Activated naive CD8-positive, alpha-beta T cell treated with anti-CD3 and anti-CD28 coated beads, Interleukin-2, amount 50 U/mL, for 24 hours (primary cell): ENCODE measurements around the gene LTF.
"Not testable (repeated sequence)": the region's sequence is repeated elsewhere in the genome, so short reads cannot be mapped to it uniquely, and the experiment has no call there.

Experiments
- ATAC-seq: fragments of 150-1000 bp; cut with Tn5 transposase; one replicate; pipeline ENCODE4 v1.10.0; 2021
- DNase-seq: peaks from one replicate; pipeline ENCODE4 v3.0.0; 2021
- H3K27ac Mint-ChIP-seq: one replicate; pipeline ENCODE4 v1.8.0; 2021; ENCODE audit warnings: mild to moderate bottlenecking, mixed read lengths
- H3K27me3 Mint-ChIP-seq: one replicate; pipeline ENCODE4 v1.8.0; 2021; ENCODE audit warnings: mixed read lengths
- H3K36me3 Mint-ChIP-seq: one replicate; pipeline ENCODE4 v1.8.0; 2021; ENCODE audit warnings: low read depth, mixed read lengths
- H3K4me1 Mint-ChIP-seq: one replicate; pipeline ENCODE4 v1.8.0; 2021; ENCODE audit warnings: mixed read lengths
- H3K4me3 Mint-ChIP-seq: one replicate; pipeline ENCODE4 v1.8.0; 2021; ENCODE audit warnings: mild to moderate bottlenecking, moderate library complexity, mixed read lengths
- H3K9me3 Mint-ChIP-seq: one replicate; pipeline ENCODE4 v1.8.0; 2021; ENCODE audit warnings: mixed read lengths

Gene LTF

DNA sequence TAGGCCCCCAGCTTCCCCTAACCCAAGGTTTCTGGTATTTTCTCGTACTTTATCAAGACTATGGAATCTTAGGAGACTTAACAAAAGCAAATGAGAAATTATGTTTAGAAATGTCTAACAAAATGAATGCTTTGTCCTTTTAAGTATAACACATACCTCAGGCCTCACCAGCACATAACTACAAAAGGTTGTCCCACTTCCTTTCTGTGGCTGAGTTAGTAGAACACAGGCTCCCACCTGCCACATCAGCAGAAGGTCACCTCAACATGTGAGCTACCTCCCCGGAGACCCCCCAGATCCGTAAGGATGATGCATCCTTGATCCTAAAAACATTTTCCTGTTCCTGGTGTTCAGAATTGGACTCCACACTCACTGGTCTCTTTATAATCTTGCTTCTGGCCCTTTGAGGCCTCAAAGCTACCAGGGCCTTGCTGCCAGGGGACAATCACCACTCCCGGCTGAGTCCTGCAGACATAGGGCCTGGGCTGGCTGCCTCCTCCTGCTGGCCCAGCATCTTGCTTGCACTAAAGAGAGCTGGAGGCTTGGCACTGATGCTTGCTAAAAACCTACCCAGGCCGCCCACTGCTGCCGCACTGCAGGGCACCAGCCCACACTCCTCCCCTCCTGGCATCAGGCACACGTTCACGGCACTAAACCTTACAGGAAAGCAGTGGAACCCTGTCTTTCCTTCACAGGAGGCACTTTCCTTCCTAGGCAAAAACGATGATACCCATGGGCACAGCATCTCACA is 54.8 kb downstream of the LTF start:
- peaks cover 6% of the 10 kb centered on the region for H3K36me3 Mint-ChIP-seq
- no peak overlapping the region for H3K4me3 Mint-ChIP-seq
- H3K9me3 Mint-ChIP-seq: no peaks in the 10 kb centered on the region
- DNase-seq (no peak), ATAC-seq (no peak)
- peaks cover 39% of the 10 kb centered on the region for H3K4me1 Mint-ChIP-seq
- no peaks in the 10 kb centered on the region for H3K27me3 Mint-ChIP-seq
- H3K27ac Mint-ChIP-seq: peak overlapping the region; percentile 54

DNA sequence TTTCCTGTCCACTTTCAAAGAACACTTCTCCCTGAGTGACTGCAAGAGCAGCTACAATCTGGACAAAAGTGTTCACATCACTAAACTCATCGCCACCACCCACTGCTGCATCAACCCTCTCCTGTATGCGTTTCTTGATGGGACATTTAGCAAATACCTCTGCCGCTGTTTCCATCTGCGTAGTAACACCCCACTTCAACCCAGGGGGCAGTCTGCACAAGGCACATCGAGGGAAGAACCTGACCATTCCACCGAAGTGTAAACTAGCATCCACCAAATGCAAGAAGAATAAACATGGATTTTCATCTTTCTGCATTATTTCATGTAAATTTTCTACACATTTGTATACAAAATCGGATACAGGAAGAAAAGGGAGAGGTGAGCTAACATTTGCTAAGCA is 55.9 kb downstream of the LTF start:
- H3K4me3 Mint-ChIP-seq: no peak overlapping the region
- no peaks in the 10 kb centered on the region for H3K9me3 Mint-ChIP-seq
- H3K36me3 Mint-ChIP-seq: peaks cover 6% of the 10 kb centered on the region
- H3K27ac Mint-ChIP-seq: no peak overlapping the region
- ATAC-seq (no peak), DNase-seq (no peak)
- H3K27me3 Mint-ChIP-seq: no peaks in the 10 kb centered on the region
- H3K4me1 Mint-ChIP-seq: peaks cover 39% of the 10 kb centered on the region

DNA sequence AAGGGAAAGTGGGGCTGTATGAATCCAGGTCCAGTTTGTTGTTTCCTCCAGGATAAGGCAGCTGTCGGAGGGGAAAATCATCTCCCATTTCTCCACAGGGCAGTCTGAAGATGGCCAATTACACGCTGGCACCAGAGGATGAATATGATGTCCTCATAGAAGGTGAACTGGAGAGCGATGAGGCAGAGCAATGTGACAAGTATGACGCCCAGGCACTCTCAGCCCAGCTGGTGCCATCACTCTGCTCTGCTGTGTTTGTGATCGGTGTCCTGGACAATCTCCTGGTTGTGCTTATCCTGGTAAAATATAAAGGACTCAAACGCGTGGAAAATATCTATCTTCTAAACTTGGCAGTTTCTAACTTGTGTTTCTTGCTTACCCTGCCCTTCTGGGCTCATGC is 56.7 kb downstream of the LTF start:
- Mint-ChIP-seq H3K4me1 (peaks cover 39% of the 10 kb centered on the region), H3K27ac (peak overlapping the region; percentile 80), H3K27me3 (no peaks in the 10 kb centered on the region), H3K9me3 (peaks cover 2% of the 10 kb centered on the region), H3K36me3 (peaks cover 6% of the 10 kb centered on the region), H3K4me3 (peak overlapping the region; percentile 81)
- DNase-seq (no peak), ATAC-seq (no peak)

DNA sequence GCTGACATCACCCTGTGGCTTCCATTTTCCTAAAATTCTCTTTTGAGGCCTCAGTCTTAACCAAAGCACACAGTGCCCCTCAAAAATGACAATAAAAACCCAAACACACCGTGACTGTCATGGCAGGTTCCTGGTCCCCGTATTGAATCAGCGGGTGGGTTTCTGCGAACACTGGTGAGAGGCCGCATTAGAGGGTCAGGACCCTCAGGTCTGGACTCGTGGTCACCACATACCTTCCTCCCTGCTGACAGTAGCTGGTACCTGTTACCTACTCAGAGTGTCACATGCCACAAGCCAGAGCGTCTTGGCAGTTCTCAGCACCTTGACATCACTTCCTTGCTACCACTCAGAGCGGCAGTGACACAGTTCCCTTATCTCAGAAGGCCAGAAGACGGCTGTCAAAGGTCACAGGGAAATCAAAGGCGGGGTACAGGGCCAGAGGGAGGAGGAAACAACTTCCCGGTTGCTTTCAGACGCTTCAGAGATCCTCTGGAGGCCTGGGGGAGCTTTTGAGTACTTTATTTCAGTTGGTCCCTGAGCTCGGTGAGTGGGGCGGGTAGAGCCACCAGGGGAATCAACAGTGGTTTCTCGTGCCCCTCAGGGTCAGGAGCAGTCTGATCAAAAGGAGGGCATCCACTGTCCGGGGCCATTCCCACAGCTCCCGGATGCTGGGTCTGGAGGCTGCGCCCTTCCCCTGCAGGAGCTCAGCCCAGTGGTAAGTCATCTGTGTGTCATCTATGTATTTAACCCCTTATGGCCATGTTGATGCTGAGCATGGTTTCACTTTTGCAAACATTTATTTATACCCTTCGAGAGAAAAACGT is 57.7 kb downstream of the LTF start, which contains the start of the genes CCR5AS and CCRL2:
Gene CCR5AS (minus strand): TSS at position 279 of the 824 bp plus-strand sequence.
Gene CCRL2 (plus strand): TSS at position 472 of the 824 bp plus-strand sequence. CDS start 821 bp downstream, outside the sequence.
- peaks cover 5% of the 10 kb centered on the region for H3K9me3 Mint-ChIP-seq
- peak within 1 kb of the TSS; percentile 81 for H3K4me3 Mint-ChIP-seq
- peaks cover 39% of the 10 kb centered on the region for H3K4me1 Mint-ChIP-seq
- no peaks in the 10 kb centered on the region for H3K27me3 Mint-ChIP-seq
- H3K36me3 Mint-ChIP-seq: peaks cover 6% of the 10 kb centered on the region
- ATAC-seq (peak; percentile 88), DNase-seq (peak; percentile 43)
- peak within 1 kb of the TSS; percentile 80 for H3K27ac Mint-ChIP-seq

DNA sequence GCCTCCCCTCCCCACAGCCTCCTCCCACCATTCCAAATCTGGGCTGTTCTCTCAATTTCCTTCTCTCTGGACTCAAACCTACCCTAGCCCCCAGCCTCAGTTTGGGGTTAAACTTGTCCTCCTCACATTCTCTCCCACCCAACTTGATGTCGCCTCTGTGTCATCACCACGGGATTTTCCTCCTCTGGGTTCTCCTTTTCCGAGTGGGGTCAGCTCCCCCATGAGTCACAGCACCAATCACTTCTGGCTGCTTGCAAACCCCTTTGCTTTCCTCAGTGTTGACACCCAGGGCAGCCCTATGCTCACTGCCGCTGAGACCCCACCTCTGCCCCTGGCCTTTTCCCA is 58.3 kb downstream of the LTF start:
- H3K36me3 Mint-ChIP-seq: peaks cover 6% of the 10 kb centered on the region
- DNase-seq (no peak), ATAC-seq (no peak)
- H3K4me1 Mint-ChIP-seq: peaks cover 39% of the 10 kb centered on the region
- H3K27ac Mint-ChIP-seq: peak overlapping the region; percentile 80
- H3K9me3 Mint-ChIP-seq: peaks cover 5% of the 10 kb centered on the region
- no peak overlapping the region for H3K4me3 Mint-ChIP-seq
- H3K27me3 Mint-ChIP-seq: no peaks in the 10 kb centered on the region

DNA sequence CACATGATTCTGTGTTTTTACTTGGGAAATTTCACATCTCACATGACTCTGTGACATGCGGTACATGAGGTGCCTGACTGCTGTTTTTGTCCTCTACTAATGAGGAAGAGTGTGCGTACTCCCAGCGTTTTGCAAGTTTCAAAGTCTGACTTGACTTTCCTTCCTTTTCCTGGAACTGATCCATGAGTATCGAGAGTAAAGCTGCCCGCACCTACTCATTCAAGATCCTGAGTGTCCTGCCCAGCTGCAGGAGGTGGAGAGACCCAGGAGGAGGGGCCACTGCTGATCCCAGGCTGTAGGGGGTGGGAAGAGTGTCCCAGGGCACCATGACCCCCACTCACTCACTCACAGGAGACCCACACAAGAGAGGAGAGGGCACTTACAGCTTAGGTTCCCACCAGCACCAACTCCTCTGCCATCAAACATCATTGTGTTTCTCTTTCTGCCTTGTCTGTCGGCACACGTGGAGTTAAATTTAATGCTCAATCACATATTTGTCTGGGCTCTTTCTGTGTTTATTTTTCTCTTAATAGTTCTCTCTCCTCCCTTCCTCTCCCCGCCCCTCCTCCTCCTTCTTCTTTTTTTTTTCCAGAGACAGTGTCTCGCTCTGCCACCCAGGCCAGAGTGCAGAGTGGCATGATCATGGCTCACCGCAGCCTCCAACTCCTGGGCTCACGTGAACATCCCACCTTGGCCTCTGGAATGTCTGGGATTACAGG is 59.2 kb downstream of the LTF start:
- ATAC-seq (no peak), DNase-seq (no peak)
- no peak overlapping the region for H3K4me3 Mint-ChIP-seq
- peaks cover 39% of the 10 kb centered on the region for H3K4me1 Mint-ChIP-seq
- H3K27ac Mint-ChIP-seq: no peak overlapping the region
- H3K27me3 Mint-ChIP-seq: no peaks in the 10 kb centered on the region
- H3K9me3 Mint-ChIP-seq: peaks cover 5% of the 10 kb centered on the region
- peaks cover 6% of the 10 kb centered on the region for H3K36me3 Mint-ChIP-seq

DNA sequence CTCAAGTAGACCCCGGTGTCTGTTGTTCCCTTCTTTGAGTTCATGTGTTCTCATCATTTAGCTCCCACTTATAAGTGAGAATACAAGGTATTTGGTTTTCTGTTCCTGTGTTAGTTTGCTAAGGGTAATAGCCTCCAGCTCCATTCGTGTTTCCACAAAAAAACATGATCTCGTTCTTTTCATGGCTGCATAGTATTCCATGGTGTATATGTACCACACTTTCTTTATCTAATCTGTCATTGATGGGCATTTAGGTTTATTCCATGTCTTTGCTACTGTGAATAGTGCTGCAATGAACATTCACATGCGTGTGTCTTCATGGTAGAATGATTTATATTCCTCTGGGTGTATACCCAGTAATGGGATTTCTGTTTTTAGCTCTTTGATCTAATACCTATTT is 61.8 kb downstream of the LTF start:
- H3K36me3 Mint-ChIP-seq, ATAC-seq, H3K27me3 Mint-ChIP-seq, H3K9me3 Mint-ChIP-seq, H3K4me3 Mint-ChIP-seq, H3K27ac Mint-ChIP-seq, DNase-seq: not testable (repeated sequence)
- H3K4me1 Mint-ChIP-seq: peaks cover 18% of the 10 kb centered on the region

DNA sequence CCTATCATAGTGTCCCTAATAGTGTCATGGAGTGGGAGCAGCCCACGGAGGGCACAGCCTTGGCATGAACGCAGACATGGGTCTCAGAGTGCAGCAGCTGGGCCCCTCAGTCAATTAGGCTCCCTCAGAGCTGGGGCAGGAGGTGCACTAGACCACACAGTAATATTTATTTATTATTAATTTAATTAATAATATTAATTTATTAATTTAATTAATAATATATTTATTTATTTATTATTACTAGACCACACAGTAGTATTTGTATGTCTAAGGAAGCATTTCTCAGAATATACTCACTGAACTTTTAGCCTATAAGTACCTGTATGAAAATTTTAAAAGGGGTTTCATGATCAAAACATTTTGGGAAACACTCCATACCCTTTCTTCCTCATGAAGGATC is 63.1 kb downstream of the LTF start:
- ATAC-seq: no peak
- no peaks in the 10 kb centered on the region for H3K27me3 Mint-ChIP-seq
- peaks cover 9% of the 10 kb centered on the region for H3K4me1 Mint-ChIP-seq
- H3K4me3 Mint-ChIP-seq: no peak overlapping the region
- peaks cover 5% of the 10 kb centered on the region for H3K9me3 Mint-ChIP-seq
- no peak for DNase-seq
- H3K27ac Mint-ChIP-seq: no peak overlapping the region
- H3K36me3 Mint-ChIP-seq: no peaks in the 10 kb centered on the region

DNA sequence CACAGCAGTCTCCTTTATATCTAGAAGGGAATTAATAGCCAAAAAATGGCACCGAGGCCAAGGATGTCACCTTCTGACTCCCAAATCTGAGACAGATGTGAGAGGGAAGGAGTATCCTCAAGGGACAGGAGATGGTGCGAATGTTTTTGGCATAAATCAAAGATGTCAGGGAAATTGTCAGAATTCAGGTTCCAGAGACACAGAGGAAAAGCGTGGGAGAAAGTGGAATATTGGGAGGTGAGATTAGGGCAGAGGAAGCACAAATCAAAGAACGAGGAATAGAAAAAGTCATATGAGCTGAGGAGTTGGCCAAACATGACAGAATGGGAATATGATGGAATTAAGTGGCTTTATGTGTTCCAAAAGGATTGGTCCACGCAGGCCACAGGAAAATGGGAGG is 63.9 kb downstream of the LTF start:
- no peaks in the 10 kb centered on the region for H3K27me3 Mint-ChIP-seq
- no peak overlapping the region for H3K4me3 Mint-ChIP-seq
- peaks cover 5% of the 10 kb centered on the region for H3K9me3 Mint-ChIP-seq
- peaks cover 9% of the 10 kb centered on the region for H3K4me1 Mint-ChIP-seq
- DNase-seq (no peak), ATAC-seq (no peak)
- H3K27ac Mint-ChIP-seq: no peak overlapping the region
- H3K36me3 Mint-ChIP-seq: no peaks in the 10 kb centered on the region

DNA sequence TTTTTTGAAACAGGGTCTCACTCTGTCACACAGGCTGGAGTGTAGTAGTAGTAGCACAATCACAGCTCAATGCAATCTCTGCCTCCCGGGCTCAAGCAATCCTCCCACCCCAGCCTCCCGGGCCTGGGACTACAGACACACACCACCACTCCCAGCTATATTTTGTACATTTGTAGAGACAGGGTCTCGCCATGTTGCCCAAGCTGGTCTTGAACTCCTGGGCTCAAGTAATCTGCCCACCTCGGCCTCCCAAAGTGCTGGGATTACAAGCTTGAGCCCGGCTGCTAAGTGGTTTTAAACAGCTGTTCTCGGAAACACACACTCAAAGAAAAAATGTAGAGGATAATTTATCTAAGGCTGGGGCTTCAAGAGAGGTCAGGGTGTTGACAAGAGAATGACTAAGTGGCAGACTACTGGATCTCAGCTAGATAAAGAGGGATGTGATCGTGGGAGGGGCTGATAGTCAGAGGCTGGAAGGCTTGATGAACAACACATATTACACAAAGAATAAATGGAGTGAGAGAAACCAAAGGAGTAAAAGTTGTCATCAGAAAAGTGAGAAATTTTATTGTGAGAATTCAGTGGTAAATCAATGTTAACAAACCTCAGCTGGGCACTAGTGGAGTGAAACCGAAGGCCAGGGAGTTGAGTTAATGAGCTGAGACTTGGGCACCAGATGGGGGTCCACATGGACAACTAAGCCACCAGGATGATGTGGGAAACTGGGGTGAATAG is 64.5 kb downstream of the LTF start:
- peaks cover 5% of the 10 kb centered on the region for H3K9me3 Mint-ChIP-seq
- DNase-seq: no peak
- H3K27me3 Mint-ChIP-seq: no peaks in the 10 kb centered on the region
- H3K4me3 Mint-ChIP-seq: no peak overlapping the region
- H3K4me1 Mint-ChIP-seq: peaks cover 9% of the 10 kb centered on the region
- no peaks in the 10 kb centered on the region for H3K36me3 Mint-ChIP-seq
- ATAC-seq: peak; percentile 33
- H3K27ac Mint-ChIP-seq: no peak overlapping the region

DNA sequence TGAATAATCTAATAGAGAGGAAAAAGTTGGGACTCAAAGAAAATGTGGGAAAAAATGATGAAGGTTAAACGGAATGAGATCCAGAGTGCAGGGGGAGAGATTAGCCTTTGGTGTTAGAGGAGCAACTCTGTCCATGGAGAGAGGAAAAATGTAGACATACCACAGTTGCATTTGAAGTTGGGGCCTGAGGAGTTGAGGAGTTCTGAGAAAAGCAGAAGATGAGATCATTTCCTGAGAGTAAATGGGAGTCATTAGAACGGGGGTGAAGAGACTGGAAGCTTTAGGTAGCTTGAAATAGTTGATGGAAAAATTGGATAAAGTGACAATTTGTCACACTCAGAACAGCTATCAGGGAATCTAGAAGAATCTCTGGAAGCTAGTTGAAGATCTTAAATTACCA is 65.1 kb downstream of the LTF start:
- H3K4me1 Mint-ChIP-seq: peaks cover 9% of the 10 kb centered on the region
- peak; percentile 55 for ATAC-seq

DNA sequence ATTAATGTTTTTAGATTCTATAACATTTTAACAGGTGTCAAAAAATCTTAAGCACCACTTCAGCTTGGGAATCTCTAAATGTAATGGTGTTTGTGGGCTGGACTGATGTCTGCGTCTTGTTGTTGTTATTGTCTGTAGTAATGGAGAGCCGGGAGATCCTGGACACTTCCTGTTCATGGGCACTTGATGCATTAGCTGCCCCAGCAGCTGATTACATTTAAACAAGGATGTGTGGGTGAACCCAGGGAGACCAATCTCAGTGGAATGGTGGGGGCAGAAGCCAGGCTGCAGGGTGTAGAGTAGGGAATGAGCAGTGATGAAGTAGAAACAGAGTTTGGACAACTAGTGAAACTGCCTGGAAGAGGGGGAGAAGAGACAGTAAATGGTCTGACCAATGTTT is 65.6 kb downstream of the LTF start:
- Mint-ChIP-seq H3K9me3 (peaks cover 5% of the 10 kb centered on the region), H3K4me3 (no peak overlapping the region), H3K4me1 (peaks cover 9% of the 10 kb centered on the region), H3K36me3 (no peaks in the 10 kb centered on the region), H3K27me3 (peaks cover 4% of the 10 kb centered on the region), H3K27ac (no peak overlapping the region)
- ATAC-seq (no peak), DNase-seq (no peak)

More for the DNA sequence above, 65.1 kb downstream of the LTF start:
- H3K27ac Mint-ChIP-seq: no peak overlapping the region
- peaks cover 5% of the 10 kb centered on the region for H3K9me3 Mint-ChIP-seq
- DNase-seq: no peak
- peaks cover under 1% of the 10 kb centered on the region for H3K27me3 Mint-ChIP-seq
- H3K36me3 Mint-ChIP-seq: no peaks in the 10 kb centered on the region
- H3K4me3 Mint-ChIP-seq: no peak overlapping the region

DNA sequence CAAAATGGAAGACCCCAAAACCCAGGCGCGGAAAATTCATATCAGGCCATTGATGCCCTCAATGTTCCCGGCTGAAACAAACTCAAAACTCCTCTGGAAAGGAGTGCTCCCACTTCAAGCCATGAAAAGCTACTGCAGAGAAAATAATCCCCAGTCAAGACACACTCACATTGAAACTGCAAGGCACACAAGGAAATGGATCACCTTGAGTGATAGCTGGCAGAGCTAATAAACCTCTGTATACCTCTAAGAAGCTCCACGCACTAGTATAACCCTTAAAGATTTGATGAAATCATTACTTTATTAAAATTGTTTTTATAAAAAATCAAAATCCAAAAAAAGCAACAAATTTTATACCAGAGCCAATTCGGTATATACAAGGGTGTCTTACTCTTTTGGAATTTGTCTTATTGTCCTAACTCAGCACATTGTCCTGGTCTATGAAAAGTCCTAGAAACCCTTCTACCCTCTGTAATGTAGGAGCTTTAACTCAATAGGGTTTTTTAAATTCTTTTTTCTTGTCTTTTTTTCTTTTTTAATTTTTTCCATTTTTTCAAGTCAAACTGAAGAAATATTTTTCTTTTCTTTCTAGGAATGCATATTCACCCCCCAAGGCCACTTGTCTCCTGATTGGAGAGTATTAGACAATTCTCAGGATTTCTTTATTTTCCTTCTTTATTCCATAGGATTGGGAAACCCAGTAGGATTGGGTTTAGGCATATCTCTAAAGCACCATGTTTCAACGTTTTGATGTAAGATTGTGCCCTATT is 66.3 kb downstream of the LTF start:
- H3K9me3 Mint-ChIP-seq: peaks cover 5% of the 10 kb centered on the region
- H3K36me3 Mint-ChIP-seq: no peaks in the 10 kb centered on the region
- no peak for ATAC-seq
- H3K27me3 Mint-ChIP-seq: peaks cover 4% of the 10 kb centered on the region
- no peak overlapping the region for H3K4me3 Mint-ChIP-seq
- H3K27ac Mint-ChIP-seq: no peak overlapping the region
- DNase-seq: no peak
- H3K4me1 Mint-ChIP-seq: peaks cover 9% of the 10 kb centered on the region
